ACHN (cell line): Measurements from ENCODE around the gene PEX16.
"Not testable (repeated sequence)": the region's sequence is repeated elsewhere in the genome, so short reads cannot be mapped to it uniquely, and the experiment has no call there.

Experiments
- DNase-seq: peaks from one replicate; pipeline ENCODE4 v3.0.0-alpha.2; 2015
- in situ Hi-C: cut with HindIII; loops from 2 replicates; pipeline ENCODE4 v1.10.0; 2017; ENCODE audit warnings: low sequenced_read_pairs, low pct_ligation_motif_present, low pct_unique_long_range_greater_than_20kb

Gene PEX16

GRCh38 chr11:45921561-45922424 lies 4.1 kb upstream of the PEX16 start:
- DNase-seq = no peak
- in situ Hi-C loops = no loop called here

- in situ Hi-C loops = no loop called here
Measured at GRCh38 chr11:45920531-45921477, 3.1 kb upstream of the PEX16 start.

GRCh38 chr11:45919806-45920530 lies 2.3 kb upstream of the PEX16 start:
- in situ Hi-C loops = no loop called here
- DNase-seq = no peak

More at GRCh38 chr11:45920531-45921477, 3.1 kb upstream of the PEX16 start:
- no peak for DNase-seq

- in situ Hi-C loops = no loop called here
- DNase-seq = no peak
Measured at GRCh38 chr11:45918962-45919675, 1.4 kb upstream of the PEX16 start.

GRCh38 chr11:45918331-45918941 lies 759 bp upstream of the PEX16 start:
- in situ Hi-C loops = no loop called here
- DNase-seq = peak; percentile 77

GRCh38 chr11:45917286-45917622 lies 423 bp downstream of the PEX16 start:
- in situ Hi-C loops = no loop called here
- peak; percentile 8 for DNase-seq

- DNase-seq = no peak
- in situ Hi-C loops = no loop called here
Measured at GRCh38 chr11:45915446-45915845, 2.2 kb downstream of the PEX16 start.

- DNase-seq = no peak
- in situ Hi-C loops = no loop called here
Measured at GRCh38 chr11:45913942-45914635, 3.6 kb downstream of the PEX16 start.

- in situ Hi-C loops = no loop called here
- no peak for DNase-seq
Measured at GRCh38 chr11:45913514-45913913, 4.2 kb downstream of the PEX16 start.

- DNase-seq = no peak
- in situ Hi-C loops = no loop called here
Measured at GRCh38 chr11:45910623-45911022, 7.1 kb downstream of the PEX16 start.

GRCh38 chr11:45909594-45910475 lies 7.8 kb downstream of the PEX16 start:
- in situ Hi-C loops = no loop called here
- no peak for DNase-seq

- DNase-seq = no peak
- in situ Hi-C loops = no loop called here
Measured at GRCh38 chr11:45907911-45908370, 9.7 kb downstream of the PEX16 start.

GRCh38 chr11:45906965-45907611 lies 10.6 kb downstream of the PEX16 start, which contains the start of gene FREY1:
FREY1 (minus strand) TSS chr11:45907271; CDS start chr11:45907245, 26 bp downstream.
- no peak for DNase-seq
- in situ Hi-C loops = no loop called here

GRCh38 chr11:45906096-45906682 lies 11.5 kb downstream of the PEX16 start:
- in situ Hi-C loops = no loop called here
- no peak for DNase-seq

GRCh38 chr11:45905576-45905975 lies 12.1 kb downstream of the PEX16 start:
- DNase-seq, in situ Hi-C loops: not testable (repeated sequence)
